GM19193 (cell line): ENCODE measurements around the gene VWA5B1.

ENCODE experiments used
- POLR2A ChIP-seq: IDR thresholded peaks from 4 replicates; pipeline ENCODE4 v1.6.1; 2011; ENCODE audit not compliant: insufficient read depth, insufficient read length; ENCODE audit errors: extremely low read depth

The VWA5B1 gene

DNA sequence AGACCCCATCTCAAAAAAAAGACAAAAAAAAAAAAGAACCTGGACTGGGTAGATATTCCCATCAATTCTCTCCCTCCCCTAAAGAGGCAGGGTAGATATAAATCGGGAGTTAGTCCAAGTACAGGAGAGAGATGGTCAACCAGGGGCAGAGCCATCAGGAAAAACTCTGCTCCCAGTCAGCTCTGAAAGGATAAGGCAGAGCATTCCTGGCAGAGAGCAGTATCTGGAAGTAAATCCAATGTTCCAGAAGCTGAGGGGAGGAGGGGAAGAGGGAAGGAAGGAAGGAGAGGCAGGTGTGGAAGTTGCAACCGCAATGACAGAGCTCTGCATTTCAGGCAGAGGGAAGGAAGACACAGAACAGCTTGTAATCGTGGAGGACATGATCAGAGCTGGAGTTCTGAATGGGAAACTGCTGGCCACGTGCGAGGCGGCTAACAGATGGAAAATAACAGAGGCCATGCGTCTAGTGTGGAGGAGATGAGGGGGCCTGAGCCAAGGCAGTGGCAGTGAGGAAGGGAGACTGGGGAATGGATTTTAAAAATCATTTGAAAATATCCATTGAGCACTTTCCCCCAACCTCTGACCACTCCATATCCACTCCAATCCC lies 15.3 kb upstream of the VWA5B1 start:
- no peak for TF ChIP-seq POLR2A

DNA sequence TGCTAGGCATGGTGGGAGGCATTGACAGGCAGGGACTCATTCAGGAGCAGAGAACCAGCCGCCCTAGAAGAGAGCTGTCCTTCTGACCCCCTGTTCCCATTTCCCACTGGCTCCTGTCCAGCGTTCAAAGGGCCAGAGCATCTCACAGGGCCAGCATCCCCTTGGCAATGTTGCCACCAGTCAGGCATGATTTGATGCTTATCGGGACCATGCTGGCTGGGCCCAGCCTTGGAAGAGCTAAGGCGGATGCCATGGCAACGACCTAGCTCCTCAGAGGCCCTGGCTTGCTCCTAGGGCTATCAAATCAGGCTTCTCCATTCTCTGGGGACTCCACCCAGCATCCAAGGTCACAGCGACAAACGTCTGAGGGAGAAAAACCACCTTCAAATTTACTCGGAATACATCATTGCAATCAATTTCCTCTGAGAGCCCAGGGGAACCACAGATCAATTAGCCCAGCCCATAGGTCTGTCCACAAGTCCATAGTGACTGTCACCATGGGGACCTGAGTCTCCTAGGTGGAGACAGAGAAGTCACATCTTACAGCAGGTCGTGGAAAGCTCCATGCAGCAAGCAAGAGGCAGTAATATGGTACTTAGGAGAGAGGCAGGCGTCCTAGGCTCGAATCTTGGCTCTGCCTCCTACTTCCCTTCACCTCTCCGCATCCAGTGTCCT lies 14.1 kb upstream of the VWA5B1 start:
- no peak for TF ChIP-seq POLR2A

DNA sequence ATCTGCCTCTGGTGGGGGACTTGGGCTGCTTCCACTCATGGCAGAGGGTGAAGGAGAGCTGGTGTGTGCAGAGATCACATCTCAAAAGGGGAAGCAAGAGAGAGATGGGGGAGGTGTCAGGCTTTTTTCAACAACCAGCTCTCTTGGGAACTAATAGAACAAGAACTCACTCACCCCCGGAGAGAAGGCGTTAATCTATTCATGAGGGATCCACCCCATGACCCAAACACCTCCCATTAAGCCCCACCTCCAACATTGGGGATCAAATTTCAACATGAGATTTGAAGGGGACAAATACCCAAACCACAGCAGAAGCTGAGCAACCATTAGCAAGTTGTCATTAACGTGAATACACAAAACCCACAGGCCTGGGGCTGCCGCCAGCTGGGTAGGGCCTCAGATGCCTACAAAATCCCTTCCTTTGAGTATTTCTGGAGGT lies 12.0 kb upstream of the VWA5B1 start:
- no peak for TF ChIP-seq POLR2A

DNA sequence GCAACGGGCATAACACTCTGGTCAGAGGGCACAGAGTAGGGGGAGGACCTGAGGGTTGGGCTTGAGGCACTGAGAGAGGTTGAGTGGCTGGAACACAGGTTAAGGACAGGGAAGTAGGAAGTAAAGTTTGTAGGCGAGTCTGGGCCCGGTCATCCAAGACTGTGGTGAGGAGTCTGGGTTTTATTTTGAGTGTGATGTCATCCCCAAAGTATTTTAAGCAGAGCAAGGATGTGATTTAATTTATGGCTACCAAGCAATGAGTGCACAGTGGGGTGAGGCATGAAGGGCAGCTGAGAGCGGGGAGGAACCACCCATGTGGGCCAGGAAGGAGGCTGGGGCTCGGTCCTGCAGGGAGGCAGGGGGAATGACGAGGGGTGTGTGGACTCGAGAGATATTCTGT lies 11.2 kb upstream of the VWA5B1 start:
- TF ChIP-seq POLR2A = no peak

DNA sequence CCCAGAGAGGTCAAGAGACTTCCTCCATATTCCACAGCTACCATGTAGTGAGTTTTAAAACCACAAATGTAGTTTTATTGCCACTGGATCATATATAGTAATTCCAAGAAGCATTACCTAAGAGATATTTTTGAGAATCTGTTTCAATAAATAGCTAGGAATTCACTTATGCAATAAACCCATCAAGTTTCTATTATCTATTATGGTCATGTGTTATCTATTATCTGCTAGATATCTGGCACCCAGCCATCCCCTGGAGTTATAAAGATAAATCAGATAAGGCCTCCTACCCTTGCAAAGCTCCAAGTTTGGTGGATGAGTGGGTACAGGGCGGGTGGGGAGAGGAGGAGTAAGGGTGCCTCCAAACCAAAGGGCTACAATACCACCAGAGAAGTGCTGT lies 10.3 kb upstream of the VWA5B1 start:
- TF ChIP-seq POLR2A = no peak

DNA sequence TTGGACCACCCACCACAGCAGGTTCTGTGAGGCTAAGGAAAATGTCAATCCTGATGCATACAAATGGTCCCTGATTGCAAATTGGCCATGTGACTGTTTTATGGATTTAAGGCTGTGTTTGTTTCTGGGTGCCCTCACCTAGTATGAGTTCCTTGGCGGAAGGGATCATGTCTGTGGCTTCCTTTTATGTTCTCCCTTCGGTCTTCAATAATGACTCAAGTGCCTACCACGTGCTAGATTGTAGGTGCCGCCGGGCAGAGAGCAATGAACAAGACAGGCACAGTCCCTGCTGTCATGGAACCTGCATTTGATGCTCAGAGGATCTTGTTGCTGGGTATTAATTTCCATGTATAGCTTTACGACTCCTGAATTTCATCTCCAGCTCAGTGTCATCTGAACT lies 9.8 kb upstream of the VWA5B1 start:
- TF ChIP-seq POLR2A = no peak

DNA sequence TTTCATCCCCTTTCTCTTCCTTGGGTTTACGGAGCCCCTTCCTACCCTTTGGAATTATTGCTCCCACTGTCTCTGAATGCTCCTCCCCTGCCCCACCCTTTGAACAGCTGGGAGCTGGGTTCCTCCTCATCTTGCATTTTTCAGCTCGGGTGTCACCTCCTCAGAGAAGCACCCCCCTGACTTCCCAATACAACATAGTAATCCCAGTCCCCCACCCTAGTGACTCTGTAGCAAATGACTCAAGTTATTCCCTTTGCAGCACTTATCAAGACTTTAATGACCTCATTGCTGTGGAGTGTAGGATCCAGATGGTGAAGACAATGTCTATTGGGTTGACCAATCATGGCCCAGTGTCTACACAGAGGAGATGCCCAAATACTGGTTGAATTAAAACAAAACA lies 8.9 kb upstream of the VWA5B1 start:
- no peak for TF ChIP-seq POLR2A

DNA sequence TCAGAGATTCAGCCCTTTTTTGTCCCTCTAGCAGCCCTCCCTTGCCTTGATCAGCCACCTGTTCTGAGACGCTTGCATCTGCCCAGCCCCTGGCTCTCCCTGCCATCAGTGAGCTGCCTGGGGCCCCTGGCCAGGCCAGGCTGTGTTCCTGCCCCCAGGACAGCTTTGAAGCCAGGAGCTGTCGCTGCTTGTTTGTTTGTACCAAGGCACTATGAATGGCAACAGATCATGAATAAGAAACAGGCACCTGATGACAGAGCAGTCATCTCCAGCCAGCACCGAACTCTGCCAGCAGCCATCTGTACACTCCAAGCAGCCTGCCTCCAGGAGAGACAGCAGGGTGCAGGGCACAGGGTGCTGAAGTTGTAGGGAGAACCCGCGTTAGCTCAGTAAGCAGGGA lies 8.1 kb upstream of the VWA5B1 start:
- TF ChIP-seq POLR2A = no peak

DNA sequence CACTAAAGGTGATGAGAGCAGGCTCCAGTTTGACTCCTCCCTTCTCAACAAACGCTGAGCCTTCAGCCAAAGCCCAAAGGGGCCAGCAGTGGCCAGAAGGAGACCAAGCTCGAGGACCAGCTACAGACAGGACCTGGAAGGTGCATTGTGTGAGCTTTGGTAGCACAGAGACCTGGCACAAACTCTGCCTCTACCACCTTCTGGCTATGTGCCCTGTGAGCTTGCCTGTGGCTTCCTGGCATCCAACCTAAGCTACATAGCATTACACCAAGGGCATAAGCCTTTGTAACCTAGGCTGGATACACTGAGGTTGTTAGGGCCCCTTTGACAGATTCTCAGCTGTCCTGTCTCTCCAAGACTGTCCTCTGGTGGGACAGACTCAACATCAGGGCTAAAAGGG lies 6.6 kb upstream of the VWA5B1 start:
- no peak for TF ChIP-seq POLR2A

DNA sequence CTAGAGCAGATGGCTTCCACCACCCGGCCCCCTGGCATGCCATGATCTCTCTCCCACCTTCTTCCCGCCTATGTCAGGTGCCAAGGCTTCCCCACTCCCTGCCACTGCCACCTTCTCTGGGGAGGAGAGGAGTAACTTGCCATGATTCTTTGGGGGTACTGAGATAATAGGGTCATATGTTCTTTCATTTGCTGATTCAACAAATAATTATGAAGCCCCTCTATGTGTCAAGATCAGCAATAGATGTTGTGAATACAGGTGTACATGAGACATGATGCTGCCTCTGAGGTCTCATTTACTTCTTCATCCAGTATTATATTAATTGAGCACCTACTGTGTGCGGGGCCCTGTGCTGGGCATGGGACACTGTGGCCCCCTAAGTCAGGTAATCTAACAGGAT lies 6.0 kb upstream of the VWA5B1 start:
- TF ChIP-seq POLR2A = no peak

DNA sequence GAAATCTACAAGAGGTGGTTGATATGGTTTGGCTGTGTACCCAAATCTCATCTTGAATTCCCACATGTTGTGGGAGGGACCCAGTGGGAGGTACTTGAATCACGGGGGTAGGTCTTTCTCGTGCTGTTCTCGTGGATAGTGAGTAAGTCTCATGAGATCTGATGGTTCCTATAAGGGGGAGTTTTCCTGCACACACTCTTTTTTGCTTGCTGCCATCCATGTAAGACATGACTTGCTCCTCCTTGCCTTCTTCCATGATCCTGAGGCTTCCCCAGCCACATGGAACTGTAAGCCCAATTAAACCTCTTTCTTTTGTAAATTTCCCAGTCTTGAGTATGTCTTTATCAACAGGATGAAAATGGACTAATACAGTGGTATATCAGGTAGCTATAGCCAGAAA lies 5.2 kb upstream of the VWA5B1 start:
- TF ChIP-seq POLR2A = no peak

DNA sequence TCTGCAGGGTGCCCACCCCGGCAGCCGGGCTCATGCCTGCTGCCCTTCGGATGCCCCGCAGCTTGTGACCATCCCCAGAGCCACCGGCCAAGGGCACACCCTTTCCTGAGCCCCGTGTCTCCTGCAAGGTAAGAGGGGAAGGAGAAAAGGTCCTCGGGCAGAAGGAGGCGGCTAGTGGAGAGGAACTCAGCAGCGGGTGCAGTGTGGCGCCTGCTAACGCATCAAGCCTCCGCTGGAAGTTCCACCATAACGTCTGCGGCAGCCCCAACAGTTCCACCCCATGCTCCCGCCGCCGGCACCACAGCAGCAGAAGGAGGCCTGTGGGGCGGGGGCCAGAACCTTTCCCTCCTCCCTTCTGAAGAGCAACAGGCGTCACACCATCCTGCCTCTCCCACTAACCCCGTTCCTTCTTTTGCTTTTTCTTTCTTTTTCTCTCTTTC lies 990 bp downstream of the VWA5B1 start:
- TF ChIP-seq POLR2A = no peak

DNA sequence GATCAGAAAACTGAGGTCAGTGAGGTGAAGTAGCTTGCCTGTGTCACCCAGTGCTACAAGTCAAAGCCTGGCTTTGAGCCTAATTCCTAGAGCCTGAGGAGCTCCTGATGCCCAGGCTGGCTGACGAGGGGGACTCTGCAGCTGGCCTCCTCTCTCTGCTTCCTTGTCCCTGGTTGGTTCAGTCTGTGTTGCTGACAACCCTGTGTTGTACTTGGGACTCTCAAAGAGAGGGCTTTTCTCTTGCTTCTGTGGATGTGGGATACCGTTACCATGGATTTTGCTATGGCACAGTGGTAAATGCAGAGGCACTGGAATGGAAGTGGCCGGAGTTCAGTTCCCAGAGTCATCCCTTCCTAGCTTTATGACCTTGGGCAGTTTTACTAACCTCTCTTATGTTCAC lies 8.0 kb downstream of the VWA5B1 start:
- no peak for TF ChIP-seq POLR2A

DNA sequence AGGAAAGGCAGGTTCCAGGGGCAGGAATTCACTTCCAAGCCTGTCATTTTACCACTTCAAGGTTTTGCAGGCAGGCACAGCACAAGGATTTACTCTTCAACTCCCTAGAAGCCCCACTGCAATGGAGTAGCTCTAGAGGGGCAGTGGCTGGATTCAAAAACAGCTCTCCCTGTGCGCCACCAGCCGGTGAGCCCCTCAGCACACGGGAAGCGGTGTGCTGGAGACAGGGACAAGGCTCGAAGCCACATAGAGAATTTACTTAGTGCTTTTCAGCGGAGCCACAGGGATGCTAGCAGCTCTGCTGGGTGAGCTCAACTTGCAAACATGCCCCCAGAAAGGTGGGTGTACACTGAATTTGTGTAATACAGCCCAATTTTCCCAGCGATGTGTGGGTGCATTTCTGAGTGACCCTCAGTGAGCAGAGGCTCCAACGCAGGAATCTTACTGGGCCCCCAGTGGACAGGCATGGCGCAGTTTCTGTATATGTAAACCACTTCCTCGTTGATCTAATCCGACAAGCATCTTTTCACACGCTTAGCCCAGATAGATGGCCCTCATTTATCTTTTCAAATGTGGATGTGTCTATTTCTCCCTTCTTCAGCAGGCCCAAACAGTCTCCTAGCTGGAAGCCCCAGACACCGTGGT lies 10.9 kb downstream of the VWA5B1 start:
- TF ChIP-seq POLR2A = no peak

DNA sequence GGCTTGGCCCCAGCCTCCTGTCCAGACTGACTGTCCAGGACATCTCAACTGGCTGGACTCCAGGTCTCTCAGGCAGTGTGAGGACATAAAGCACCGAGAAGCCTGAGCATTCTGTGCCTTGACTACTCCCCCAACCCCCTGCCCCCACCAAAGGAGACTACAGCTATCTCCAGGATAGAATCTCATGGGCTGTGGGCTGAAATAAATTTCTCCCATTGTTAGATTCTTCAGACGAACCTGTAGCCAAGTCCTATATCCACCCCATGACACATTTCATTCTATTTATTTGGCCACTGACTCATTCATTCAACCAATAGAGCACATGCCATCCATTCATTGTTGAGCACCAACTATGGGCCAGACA lies 11.4 kb downstream of the VWA5B1 start:
- TF ChIP-seq POLR2A = no peak

DNA sequence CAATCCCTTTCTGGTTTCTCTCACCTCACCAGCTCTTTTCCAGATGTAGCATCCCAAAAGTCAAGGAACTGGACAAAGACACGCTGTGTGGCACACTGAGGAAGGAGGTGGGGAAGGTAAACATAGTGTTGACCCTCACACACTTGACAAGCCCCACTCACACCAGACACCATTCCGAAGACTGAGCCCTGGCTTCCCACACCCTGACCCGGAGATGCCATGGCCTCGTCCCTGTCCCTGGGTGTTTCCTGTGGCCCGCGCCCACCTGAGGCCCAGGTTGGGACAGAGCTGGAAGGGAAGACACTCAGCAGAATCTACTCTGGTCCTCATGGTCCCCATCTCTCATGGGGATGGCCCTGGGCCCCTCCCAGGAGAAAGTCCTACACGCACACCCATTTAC lies 16.4 kb downstream of the VWA5B1 start:
- TF ChIP-seq POLR2A = no peak
